Hematopoietic multipotent progenitor cell (in vitro differentiated cells): ENCODE results near the gene PCNX2. TPM values are rescaled to one million over a fixed set of nuclear protein-coding genes. Genes with fewer than 3 reads are reported as not detected.

ENCODE experiments used
- DNase-seq, 3 donors: peaks; one replicate each; pipeline ENCODE4 v3.0.0-alpha.2; 2011 to 2015; ENCODE audit warnings: low read depth in 2 of 3, low spot score in 2 of 3
- total RNA-seq: library from RNA; depleted of rRNA; stranded (reverse); fragments of >200 nt; gene quantifications from one replicate; pipeline ENCODE4 v1.2.3, GENCODE V29; 2012

PCNX2 gene
- total RNA-seq, 1 donor = 28.8 TPM

- no peak for DNase-seq
These were observed 57.9 kb downstream of the PCNX2 start for GRCh38 chr1:233237647-233238046.

GRCh38 chr1:233233508-233234040, 62.0 kb downstream of the PCNX2 start:
- no peak for DNase-seq

- DNase-seq = no peak
These were observed 65.5 kb downstream of the PCNX2 start for GRCh38 chr1:233230011-233230410.

- DNase-seq = no peak
These were observed 66.2 kb downstream of the PCNX2 start for GRCh38 chr1:233229288-233229687.

- no peak for DNase-seq
These were observed 67.5 kb downstream of the PCNX2 start for GRCh38 chr1:233227930-233228465.

DNA sequence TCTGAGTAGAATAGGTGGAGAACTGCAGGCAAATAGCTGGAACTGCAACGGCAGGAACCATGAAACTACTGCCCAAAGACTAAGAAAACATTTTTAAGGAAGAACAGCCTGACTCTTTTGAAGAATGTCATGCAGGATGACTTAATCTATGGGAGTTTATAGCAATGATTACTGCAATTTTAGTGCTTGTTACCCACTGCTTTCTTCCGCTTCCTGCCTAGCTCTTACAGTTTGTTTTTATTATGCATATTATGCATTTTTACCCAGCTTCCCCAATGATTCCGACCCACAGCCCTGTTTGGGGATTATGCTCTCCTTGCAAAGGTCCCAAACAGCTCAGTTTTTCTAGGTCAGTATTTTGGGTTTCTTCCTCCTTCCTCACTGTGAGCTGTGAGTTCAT, 71.2 kb downstream of the PCNX2 start:
- no peak for DNase-seq

DNA sequence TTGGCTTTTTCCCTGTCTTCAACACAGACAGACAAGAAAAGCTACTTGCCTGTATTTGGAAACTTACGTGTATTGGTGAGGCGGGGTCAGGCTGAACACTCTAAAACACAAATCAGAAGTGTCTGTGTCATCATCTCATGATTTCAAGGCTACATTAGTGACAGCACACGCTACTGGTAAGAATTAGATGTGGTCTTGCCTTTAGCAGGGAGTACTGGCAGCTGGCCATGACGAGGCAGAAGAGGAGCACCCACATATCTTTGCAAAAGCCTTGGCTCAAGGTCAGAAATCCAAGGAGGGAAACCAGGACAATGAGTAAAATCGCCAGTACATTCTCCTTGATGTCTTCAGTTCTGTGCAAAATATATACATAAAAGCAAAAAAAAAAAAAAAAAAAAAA, 77.7 kb downstream of the PCNX2 start:
- no peak for DNase-seq

DNA sequence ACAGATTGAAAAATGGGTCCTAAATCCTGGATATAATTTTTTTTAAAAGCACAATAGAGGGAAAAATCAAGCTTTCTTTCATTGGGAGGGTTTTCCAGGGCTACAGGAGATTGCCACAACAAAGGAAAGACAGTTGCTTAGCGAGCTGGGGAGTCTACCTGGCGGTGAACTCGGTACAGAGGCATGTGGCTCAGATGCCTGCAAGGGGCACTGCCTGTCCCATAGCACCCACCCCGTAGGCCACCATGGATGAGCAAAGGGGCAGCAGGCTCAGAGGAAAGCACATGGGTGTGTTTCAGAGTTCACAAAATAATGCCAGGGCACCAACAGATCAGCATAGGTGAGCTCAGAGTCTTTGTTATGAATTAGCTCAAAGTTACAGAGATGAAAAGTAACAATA, 79.5 kb downstream of the PCNX2 start:
- no peak for DNase-seq

- no peak for DNase-seq
These were observed 80.3 kb downstream of the PCNX2 start for GRCh38 chr1:233215135-233215760.

GRCh38 chr1:233211595-233211994, 83.9 kb downstream of the PCNX2 start:
- DNase-seq = no peak

DNA sequence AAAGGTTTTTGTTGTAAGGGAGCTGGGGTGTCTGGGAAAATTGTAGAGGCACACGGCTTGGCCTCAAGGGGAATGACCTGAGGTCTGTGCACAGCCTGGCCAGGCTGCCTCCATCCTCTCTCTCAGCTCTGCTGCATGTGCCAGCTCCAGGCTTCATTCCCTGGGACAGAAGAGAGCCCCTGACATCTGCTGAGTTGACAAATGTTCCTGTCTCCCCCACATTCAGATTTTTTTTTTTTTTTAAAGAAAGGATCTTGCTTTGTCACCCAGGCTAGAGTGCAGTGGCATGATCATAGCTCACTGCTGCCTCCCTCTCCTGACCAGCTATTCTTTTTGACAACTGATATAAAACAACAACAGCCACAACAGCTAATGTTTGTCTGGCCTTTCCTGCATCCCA, 84.4 kb downstream of the PCNX2 start:
- DNase-seq = no peak

DNA sequence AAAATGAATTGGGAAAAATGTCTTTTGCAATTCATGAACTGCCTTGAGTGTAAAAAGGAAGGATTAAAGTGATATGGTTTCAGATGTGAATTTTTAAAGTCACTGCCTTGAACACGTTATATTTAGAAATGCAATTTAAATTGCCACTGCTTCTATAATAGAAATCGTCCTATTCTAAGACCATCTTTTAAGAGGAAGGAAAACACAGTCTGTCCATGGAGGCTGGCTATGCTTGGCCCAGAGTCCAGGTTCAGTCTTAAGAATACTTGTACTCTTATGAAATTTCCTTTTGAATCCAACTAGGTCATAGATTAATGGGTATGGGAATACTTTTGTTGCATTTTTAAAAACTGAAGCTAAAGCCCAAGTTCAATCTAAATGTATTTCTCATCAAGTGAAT, 86.0 kb downstream of the PCNX2 start:
- no peak for DNase-seq

GRCh38 chr1:233208687-233209086, 86.8 kb downstream of the PCNX2 start:
- no peak for DNase-seq

DNA sequence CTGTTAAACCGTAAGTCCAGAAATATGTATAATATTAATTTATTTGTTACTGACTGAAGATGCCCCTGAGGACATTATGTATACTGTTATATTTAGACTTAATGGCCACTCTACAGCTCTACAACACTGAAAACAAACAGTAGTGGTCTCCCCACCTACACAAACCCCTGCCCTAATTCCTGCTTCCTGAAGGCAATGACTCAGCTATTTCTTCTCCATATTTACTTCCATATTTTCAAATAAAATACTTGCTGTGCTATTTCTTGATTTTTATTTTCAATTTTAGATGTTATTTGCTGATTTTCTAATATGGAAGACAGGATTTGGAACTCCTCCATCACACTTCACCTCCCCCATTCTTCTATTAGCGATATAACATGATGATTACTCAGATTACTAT, 97.6 kb downstream of the PCNX2 start:
- no peak for DNase-seq

GRCh38 chr1:233193741-233194140, 101.8 kb downstream of the PCNX2 start:
- no peak for DNase-seq

GRCh38 chr1:233190987-233191386, 104.5 kb downstream of the PCNX2 start:
- DNase-seq = no peak

DNA sequence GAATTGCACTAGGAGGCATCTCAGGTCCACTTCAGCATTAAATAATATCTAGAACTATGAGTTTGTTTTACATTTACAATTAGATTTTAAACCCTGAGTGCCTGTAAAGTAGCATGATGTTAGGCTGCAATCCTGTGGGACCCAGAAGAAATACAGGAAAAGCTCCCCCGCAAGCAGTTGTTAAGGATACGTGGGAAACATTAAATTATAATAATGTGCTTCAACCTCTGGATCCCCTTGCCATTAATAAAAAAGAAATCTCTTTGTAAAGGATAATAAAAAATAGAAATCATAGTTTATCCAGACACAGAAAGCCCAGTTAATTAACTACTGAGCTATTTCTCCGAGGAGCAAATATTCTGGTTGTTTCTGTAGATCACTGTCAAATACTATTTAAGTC, 106.0 kb downstream of the PCNX2 start:
- no peak for DNase-seq

DNA sequence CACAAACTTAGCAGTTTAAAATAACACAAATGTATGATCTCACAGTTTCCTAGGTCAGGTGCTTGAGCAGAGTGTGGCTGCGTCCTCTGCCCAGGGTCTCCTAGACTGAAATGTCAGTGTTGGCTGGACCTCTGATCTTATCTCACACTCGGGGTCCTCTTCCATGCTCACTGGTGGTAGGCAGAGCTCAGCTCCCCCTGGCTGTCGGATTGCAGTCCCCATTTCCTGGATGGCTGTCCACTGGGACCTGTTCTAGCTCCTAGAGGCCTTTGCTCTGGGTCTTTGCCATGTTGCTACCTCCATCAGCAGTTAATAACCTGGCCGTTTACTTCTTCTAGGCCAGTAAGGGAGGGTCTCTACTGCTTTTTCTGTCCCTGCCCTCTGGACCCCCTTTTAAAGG, 107.5 kb downstream of the PCNX2 start:
- DNase-seq = no peak

- DNase-seq = no peak
These were observed 112.1 kb downstream of the PCNX2 start for GRCh38 chr1:233183226-233184020.

- no peak for DNase-seq
These were observed 112.9 kb downstream of the PCNX2 start for GRCh38 chr1:233182587-233182986.

- DNase-seq = no peak
These were observed 114.7 kb downstream of the PCNX2 start for GRCh38 chr1:233180641-233181364.
